Measurements from ENCODE around the gene EEIG1.

GRCh38 chr9:127973169-127974000 lies 7.4 kb downstream of the EEIG1 start:
- TF ChIP-seq POLR2A (IDR thresholded peaks at IDR 0.05) (no peak), POLR2AphosphoS5 (IDR thresholded peaks at IDR 0.05) (no peak)
